SU-DHL-6 (cell line): ENCODE measurements around the gene SHMT1.

ENCODE experiments used
- H2AFZ ChIP-seq: fragments of 200-600 bp; sonication (generic); 2 replicates; pipeline ENCODE4 v1.6.1; 2014; ENCODE audit warnings: low read depth, mild to moderate bottlenecking, moderate library complexity, mixed read lengths, antibody characterized with exemption, low read length; ENCODE audit not compliant: severe bottlenecking
- H3F3A ChIP-seq: fragments of 200-600 bp; shearing (Covaris generic); 2 replicates; pipeline ENCODE4 v1.6.0; 2016; ENCODE audit warnings: antibody characterized with exemption, mild to moderate bottlenecking; ENCODE audit not compliant: insufficient read depth
- H3K27ac ChIP-seq: fragments of 200-600 bp; sonication (generic); 2 replicates; pipeline ENCODE4 v1.5.1; 2016; ENCODE audit warnings: low read depth, mild to moderate bottlenecking, low read length, moderate library complexity, mixed read lengths
- H3K27me3 ChIP-seq: fragments of 200-600 bp; sonication (generic), shearing (Covaris generic); 2 replicates; pipeline ENCODE4 v1.6.0; 2014; ENCODE audit warnings: mild to moderate bottlenecking, low read length
- H3K36me3 ChIP-seq: fragments of 200-600 bp; sonication (generic); 2 replicates; pipeline ENCODE4 v1.6.1; 2014; ENCODE audit warnings: mild to moderate bottlenecking, low read length, mixed read lengths
- H3K4me2 ChIP-seq: fragments of 300-600, 200-600 bp; shearing (Covaris generic), sonication (generic); 2 replicates; pipeline ENCODE4 v1.6.0; 2014; ENCODE audit warnings: low read length, low read depth, mild to moderate bottlenecking; ENCODE audit not compliant: poor library complexity, severe bottlenecking
- H3K4me3 ChIP-seq: fragments of 200-600 bp; sonication (generic); 2 replicates; pipeline ENCODE4 v1.5.1; 2014; ENCODE audit warnings: antibody characterized with exemption, low read length, mild to moderate bottlenecking, mixed read lengths; ENCODE audit not compliant: insufficient read depth, poor library complexity, severe bottlenecking
- H3K79me2 ChIP-seq: fragments of 200-600 bp; sonication (generic); 2 replicates; pipeline ENCODE4 v1.6.1; 2014; ENCODE audit warnings: mild to moderate bottlenecking, low read length, moderate library complexity; ENCODE audit not compliant: insufficient read depth
- H3K9ac ChIP-seq: fragments of 200-600 bp; sonication (generic); 2 replicates; pipeline ENCODE4 v1.7.0; 2014; ENCODE audit warnings: mild to moderate bottlenecking, low read length
- H3K9me2 ChIP-seq: fragments of 200-600 bp; sonication (generic); replicated peaks from 2 replicates; pipeline ENCODE4 v1.6.1; 2014; ENCODE audit warnings: low read length; ENCODE audit not compliant: insufficient read depth
- H3K9me3 ChIP-seq: fragments of 200-600 bp; sonication (generic); 2 replicates; pipeline ENCODE4 v1.6.1; 2014; ENCODE audit warnings: low read length, mixed read lengths; ENCODE audit not compliant: insufficient read depth
- H4K20me1 ChIP-seq: fragments of 200-600 bp; sonication (generic); 2 replicates; pipeline ENCODE4 v1.6.1; 2014; ENCODE audit warnings: low read depth, mild to moderate bottlenecking, antibody characterized with exemption, low read length, moderate library complexity, mixed read lengths
- EZH2phosphoT487 ChIP-seq: fragments of 200-600 bp; sonication (generic), shearing (Covaris generic); conservative IDR thresholded peaks from 2 replicates; pipeline ENCODE4 v1.6.1; 2018; ENCODE audit warnings: mild to moderate bottlenecking, antibody characterized with exemption, low read length, moderate library complexity, mixed read lengths
- TF ChIP-seq, protein P1 (sequence below): fragments of 200-600 bp; sonication (generic); IDR thresholded peaks from one replicate; pipeline ENCODE4 v1.5.1; 2017; ENCODE audit warnings: antibody characterized with exemption, mild to moderate bottlenecking, low read length, moderate library complexity; ENCODE audit not compliant: insufficient read depth, poor library complexity, severe bottlenecking

The SHMT1 gene

DNA sequence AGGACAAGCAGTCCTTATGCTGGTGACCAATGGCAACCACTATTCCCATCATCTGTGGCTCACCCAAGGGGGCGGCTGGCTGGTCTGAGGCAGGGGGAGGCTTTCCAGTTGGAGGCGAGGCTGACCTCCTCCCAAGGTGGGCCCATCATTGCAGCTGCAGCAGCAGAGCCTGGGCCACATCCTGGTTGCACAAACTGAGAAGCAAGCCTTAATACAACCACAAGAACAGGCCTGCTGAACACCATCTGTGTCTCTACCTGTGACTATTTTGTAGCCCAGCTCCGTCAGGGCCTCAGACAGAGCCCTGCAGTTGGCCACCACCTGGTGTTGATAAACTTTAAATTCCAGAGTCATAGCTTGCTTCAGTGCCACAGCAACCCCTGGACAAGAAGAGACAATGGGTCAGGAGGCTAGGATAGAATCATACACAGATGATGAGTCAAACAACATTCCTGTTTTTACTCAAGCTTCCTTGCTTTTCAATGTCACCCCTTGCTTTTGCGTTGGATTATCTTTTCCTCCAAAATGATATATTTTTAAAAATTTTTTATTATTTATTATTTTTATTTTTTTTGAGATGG, 30.4 kb downstream of the SHMT1 start:
- Histone ChIP-seq H3K27ac (no peak overlapping the region), H3K9me2 (no peaks in the 10 kb centered on the region), H3K4me3 (no peak overlapping the region), H3K36me3 (peaks cover 4% of the 10 kb centered on the region; the same call in 1 of the 2 replicates), H3K9ac (no peak overlapping the region), H4K20me1 (no peaks in the 10 kb centered on the region), H3K79me2 (no peaks in the 10 kb centered on the region), H3K4me2 (no peak overlapping the region), H3F3A (no peaks in the 10 kb centered on the region), H2AFZ (no peak overlapping the region), H3K9me3 (no peaks in the 10 kb centered on the region), H3K27me3 (no peaks in the 10 kb centered on the region)
- TF ChIP-seq, protein P1, sequence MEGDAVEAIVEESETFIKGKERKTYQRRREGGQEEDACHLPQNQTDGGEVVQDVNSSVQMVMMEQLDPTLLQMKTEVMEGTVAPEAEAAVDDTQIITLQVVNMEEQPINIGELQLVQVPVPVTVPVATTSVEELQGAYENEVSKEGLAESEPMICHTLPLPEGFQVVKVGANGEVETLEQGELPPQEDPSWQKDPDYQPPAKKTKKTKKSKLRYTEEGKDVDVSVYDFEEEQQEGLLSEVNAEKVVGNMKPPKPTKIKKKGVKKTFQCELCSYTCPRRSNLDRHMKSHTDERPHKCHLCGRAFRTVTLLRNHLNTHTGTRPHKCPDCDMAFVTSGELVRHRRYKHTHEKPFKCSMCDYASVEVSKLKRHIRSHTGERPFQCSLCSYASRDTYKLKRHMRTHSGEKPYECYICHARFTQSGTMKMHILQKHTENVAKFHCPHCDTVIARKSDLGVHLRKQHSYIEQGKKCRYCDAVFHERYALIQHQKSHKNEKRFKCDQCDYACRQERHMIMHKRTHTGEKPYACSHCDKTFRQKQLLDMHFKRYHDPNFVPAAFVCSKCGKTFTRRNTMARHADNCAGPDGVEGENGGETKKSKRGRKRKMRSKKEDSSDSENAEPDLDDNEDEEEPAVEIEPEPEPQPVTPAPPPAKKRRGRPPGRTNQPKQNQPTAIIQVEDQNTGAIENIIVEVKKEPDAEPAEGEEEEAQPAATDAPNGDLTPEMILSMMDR, result no peak
- no peak for TF ChIP-seq EZH2phosphoT487

DNA sequence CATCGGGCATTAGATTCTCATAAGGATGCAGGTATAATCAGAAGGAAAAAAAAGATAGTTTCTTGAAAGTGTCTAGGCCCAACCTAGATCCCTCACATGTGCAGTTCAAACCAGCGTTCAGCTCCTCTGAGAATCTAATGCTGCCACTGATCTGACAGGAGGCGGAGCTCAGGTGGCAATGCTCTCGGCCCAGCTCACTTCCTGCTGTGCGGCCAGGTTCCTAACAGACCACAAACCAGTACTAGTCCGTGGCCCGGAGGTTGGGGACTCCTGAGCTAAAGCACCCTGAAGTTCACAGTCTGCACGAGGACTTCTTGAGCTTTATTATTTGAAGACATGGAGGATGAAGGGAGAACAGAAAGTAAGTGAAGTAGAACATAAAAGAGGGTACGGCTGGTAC, 31.5 kb downstream of the SHMT1 start:
- H3K4me2 ChIP-seq, result no peak overlapping the region
- H3K79me2 ChIP-seq, result no peaks in the 10 kb centered on the region
- no peaks in the 10 kb centered on the region for H3F3A ChIP-seq
- H2AFZ ChIP-seq, result no peak overlapping the region
- no peak overlapping the region for H3K9ac ChIP-seq
- H3K9me2 ChIP-seq, result no peaks in the 10 kb centered on the region
- H4K20me1 ChIP-seq, result no peaks in the 10 kb centered on the region
- no peaks in the 10 kb centered on the region for H3K9me3 ChIP-seq
- H3K27ac ChIP-seq, result no peak overlapping the region
- peaks cover 1% of the 10 kb centered on the region; the same call in 1 of the 2 replicates for H3K36me3 ChIP-seq
- no peak for TF ChIP-seq EZH2phosphoT487
- TF ChIP-seq, protein P1, result no peak
- H3K4me3 ChIP-seq, result no peak overlapping the region
- H3K27me3 ChIP-seq, result no peaks in the 10 kb centered on the region

DNA sequence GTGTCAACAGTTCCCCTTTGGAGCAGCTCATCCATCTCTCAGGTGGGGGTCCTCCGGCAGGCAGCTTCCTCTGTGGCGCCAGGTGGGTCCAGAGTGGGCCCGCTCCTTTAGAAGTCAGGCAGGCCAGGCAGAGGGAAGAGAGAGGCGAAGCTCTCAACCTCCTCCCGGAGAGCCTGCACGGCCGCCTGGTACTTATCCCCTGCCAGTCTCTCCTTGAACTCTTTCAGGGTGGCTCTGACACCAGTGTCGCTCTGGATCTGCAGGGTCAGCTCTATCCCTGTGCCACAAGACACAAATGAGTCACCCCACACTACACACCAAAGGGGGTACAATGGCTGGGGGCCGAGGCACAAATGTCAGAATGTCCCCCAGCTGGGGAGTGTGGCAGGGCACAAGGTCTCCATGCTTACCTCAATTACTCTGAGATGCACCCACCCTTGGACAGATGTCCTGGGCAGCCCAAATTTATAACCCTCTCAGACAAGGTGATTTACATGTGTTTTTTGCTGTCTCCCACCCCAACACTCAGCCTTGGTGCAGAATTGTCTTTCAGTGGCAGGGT, 34.6 kb downstream of the SHMT1 start:
- H3K27me3 ChIP-seq, result no peaks in the 10 kb centered on the region
- no peaks in the 10 kb centered on the region for H3K36me3 ChIP-seq
- no peaks in the 10 kb centered on the region for H3K9me2 ChIP-seq
- no peaks in the 10 kb centered on the region; the same call in 1 of the 2 replicates for H3F3A ChIP-seq
- TF ChIP-seq, protein P1, result no peak
- no peak for TF ChIP-seq EZH2phosphoT487
- H3K27ac ChIP-seq, result no peak overlapping the region
- H2AFZ ChIP-seq, result no peak overlapping the region
- H4K20me1 ChIP-seq, result no peaks in the 10 kb centered on the region
- no peaks in the 10 kb centered on the region for H3K79me2 ChIP-seq
- no peak overlapping the region for H3K9ac ChIP-seq
- no peaks in the 10 kb centered on the region for H3K9me3 ChIP-seq
- no peak overlapping the region for H3K4me3 ChIP-seq
- no peak overlapping the region for H3K4me2 ChIP-seq
